ENCODE data around the gene MRNIP.

- TF ChIP-seq CTCF (IDR thresholded peaks at IDR 0.05) = no peak
- TF ChIP-seq POLR2A (IDR thresholded peaks at IDR 0.05) = no peak
Observed at GRCh38 chr5:179858241-179858585, 404 bp downstream of the MRNIP start.
